HEK293 (cell line): ENCODE data around the gene OR6P1.

ENCODE experiments used
- BCL11A ChIP-seq: fragments of 450-650 bp; formaldehyde crosslinking; IDR thresholded peaks from 2 replicates; pipeline ENCODE4 v1.5.1; 2016; ENCODE audit warnings: low read depth, missing biosample characterization, missing genetic modification characterization
- CTCF ChIP-seq: fragments of 450-650 bp; formaldehyde crosslinking; IDR thresholded peaks from 2 replicates; pipeline ENCODE4 v1.5.1; 2016; ENCODE audit warnings: missing biosample characterization, missing genetic modification characterization
- ZNF449 ChIP-seq: fragments of 450-650 bp; formaldehyde crosslinking; IDR thresholded peaks from 2 replicates; pipeline ENCODE4 v1.5.1; 2017; ENCODE audit warnings: missing biosample characterization, mild to moderate bottlenecking, missing genetic modification characterization, moderate library complexity

GRCh38 chr1:158570480-158570879 is at the start of gene OR6P1:
- no peak for TF ChIP-seq CTCF (tag by site-specific recombination)
- TF ChIP-seq BCL11A (tag by site-specific recombination) = no peak
- TF ChIP-seq ZNF449 (tag by site-specific recombination) = no peak
